ENCODE data around the gene KLF16. TPM values are rescaled to one million over a fixed set of nuclear protein-coding genes. Genes with fewer than 3 reads are reported as not detected.

The KLF16 gene
- polyA plus RNA-seq, 1 donor = 13.6 TPM

- DNase-seq (ENCODE audit: low read depth) = no peak
These were observed 8.1 kb downstream of the KLF16 start for GRCh38 chr19:1855040-1855827.

- DNase-seq (ENCODE audit: low read depth) = no peak
These were observed 8.8 kb downstream of the KLF16 start for GRCh38 chr19:1854542-1855039.

GRCh38 chr19:1854039-1854541 is 9.3 kb downstream of the KLF16 start:
- no peak for DNase-seq (ENCODE audit: low read depth)

DNA sequence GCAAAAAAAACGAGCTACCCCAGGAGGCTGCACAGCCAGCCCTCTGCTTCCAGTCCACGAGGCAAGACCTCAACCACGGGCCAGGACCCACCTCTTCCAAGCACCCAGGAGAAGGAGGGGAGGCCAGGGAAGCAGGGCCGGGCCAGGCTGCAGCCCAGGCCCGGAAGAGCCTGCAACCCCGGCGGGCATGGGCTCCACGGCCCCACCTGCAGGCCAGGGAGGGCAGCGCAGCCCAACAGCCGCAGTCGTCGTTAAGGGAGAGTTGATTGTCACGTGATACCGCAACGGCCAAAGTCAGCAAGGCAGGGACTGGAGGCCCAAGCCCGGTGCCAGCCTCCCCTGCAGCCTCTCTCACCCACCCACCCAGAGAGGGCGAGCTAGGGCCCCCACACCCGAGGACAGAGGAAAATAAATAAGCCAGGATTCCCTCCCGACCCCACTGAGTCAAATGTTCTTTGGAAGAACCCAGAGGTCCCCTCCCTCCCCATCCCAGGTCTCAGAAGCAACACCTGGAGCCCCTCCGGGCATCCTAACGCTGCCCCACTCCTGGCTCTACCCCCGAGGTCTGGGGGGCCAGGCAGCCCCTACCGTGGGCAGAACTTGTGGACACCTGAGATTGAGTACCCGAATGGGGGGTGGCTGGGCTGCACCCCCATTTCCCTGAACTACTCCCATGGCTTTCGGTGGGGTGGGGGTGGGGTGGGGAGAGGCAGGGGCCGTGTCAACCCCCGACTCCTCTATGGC is 9.9 kb downstream of the KLF16 start:
- no peak for DNase-seq (ENCODE audit: low read depth)

DNA sequence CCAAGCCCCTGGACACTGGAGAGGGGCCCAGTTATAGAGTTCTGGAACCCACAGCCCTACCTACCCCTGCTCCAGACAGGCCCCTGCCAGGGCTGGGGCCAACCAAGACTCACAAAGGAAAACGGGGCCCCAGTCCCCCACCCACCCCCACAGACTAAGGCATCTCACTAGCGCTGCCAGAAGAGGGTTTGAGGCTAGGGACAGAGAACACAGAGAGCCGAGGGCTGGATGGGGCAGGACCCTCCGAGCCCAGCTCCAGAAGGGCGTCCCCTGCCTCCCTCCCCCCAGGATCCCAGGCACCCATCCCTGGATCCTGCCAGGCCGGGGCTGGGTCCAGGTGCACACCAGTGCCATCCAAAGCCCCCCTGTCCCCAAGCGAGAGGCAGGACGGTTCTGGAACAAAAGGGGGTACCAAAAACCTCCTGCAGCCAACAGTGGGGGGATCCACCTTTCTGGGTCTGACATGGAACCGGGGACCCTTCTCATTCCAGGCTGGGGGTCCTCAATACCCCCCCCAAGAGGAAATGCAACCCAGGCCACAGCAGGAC is 10.7 kb downstream of the KLF16 start:
- no peak for DNase-seq (ENCODE audit: low read depth)

DNA sequence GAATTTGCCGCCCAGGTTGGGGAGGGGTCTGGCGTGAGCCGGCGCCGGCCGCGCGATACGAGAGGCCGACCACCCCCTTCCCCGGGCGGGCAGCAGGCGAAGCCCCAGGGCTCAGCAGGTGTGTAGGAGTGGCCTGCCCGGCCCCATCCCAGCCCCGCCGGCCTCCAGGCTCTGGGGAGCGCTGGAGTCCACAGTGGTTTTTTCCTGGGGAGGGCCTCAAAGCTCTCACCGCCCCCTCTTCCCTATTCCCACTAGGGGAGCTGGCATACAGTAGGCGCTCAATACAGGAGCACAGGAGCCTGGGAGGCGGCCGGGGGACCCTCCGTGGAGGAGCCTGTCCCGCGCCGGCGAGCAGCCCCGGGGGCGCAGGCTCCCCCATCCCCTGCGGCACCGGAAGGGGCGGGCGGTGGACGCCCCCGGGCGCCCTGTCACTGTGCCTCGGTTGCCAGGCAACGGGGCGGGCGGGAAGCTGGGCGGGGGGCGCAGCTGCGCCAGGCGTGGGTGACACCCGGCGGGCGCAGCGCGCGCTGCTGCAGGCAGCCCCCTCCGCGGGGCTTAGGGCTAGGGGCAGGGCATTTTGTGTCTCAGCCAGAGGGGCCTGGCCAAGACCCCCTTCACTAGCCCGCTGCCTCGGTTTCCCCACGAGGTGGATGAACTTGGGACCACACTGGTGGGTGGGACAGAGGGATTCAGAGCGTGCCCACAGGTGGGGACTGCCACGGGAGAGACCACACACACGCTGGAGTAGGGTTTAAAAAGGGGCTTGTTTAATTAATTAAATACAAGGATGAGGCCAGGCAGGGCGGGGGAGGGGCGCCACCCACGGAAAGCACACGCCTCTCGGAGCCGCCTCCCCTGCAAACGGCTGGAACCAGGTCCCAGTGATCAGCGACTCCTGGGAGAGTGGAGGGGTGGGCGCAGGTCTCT is 11.5 kb downstream of the KLF16 start:
- DNase-seq (ENCODE audit: low read depth) = no peak

GRCh38 chr19:1850809-1851653 is 12.3 kb downstream of the KLF16 start:
- no peak for DNase-seq (ENCODE audit: low read depth)

DNA sequence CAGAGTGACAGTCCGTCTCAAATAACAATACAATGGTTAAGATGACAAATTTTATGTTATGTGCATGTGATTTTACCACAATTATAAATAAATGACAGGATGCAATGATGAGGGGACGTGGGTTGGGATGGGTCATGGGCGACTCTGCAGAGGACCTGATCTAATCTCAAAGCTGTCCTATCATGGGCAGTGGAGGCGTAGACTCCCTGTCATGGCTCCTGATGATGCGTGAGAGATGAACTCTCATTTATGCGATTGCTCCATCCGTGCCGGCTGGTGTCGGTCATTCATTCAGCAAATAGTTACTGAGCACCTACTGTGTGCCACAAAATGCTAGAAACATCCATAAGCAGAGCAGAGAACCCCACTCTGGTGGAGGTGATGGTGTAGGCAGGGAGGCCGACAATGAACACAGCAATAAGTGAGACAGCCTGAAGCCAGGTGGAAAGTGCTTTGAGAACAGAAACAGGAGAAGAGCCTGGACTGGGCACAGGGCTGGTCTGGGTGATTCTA is 13.4 kb downstream of the KLF16 start:
- DNase-seq (ENCODE audit: low read depth) = no peak

GRCh38 chr19:1849132-1849474 is 14.3 kb downstream of the KLF16 start:
- DNase-seq (ENCODE audit: low read depth) = no peak

- DNase-seq (ENCODE audit: low read depth) = peak; percentile 70
These were observed 14.8 kb downstream of the KLF16 start, which contains the start of gene REXO1 for GRCh38 chr19:1848399-1849131. REXO1 (minus strand) TSS chr19:1848483; CDS start chr19:1848358, 125 bp downstream.

- DNase-seq (ENCODE audit: low read depth) = no peak
These were observed 15.5 kb downstream of the KLF16 start for GRCh38 chr19:1847684-1848398.

DNA sequence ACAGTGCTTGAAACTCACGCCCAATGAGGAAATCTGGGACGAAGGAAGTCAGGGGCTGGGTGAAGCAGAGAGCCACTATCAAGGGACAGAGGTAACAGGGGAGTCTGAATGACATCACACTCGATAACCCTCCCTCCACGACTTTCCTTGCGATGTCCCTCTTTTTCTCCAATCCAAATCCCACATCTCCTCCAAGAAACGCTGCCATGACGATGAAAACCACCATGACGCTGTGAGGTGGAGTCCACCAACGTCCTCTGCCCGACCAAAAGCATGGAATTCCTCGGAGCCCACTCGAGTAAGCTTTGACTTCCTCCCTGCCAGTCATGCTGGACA is 16.1 kb downstream of the KLF16 start:
- no peak for DNase-seq (ENCODE audit: low read depth)

DNA sequence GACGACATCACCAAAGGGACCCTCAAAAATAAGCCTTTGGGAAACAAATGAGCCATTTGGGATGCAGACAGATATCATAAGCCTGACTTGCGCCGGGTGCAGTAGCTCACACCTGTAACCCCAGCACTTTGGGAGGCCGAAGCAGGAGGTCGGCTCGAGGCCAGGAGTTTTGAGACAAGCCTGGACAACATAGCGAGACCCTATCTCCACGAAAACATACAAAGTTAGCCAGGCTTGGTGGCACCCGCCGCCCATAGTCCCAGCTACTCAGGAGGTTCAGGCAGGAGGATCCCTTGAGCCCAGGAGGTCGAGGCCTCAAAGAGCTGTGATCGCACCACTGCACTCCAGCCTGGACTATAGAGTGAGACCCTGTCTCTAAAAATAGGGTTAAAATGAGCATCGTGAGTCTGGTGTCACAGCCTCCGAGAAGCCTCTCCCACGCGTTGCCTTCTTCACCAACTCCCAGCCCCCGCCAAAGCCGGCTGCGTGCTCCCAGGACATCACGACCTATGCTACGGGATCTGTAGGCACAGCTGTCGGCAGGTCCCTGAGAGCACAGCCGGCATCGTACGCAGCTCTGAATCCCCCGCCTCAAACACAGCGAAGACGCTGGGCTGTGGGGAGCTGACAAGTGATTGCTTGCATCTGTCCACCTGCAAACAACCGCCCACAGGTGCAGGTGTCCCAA is 16.7 kb downstream of the KLF16 start:
- DNase-seq (ENCODE audit: low read depth) = no peak

DNA sequence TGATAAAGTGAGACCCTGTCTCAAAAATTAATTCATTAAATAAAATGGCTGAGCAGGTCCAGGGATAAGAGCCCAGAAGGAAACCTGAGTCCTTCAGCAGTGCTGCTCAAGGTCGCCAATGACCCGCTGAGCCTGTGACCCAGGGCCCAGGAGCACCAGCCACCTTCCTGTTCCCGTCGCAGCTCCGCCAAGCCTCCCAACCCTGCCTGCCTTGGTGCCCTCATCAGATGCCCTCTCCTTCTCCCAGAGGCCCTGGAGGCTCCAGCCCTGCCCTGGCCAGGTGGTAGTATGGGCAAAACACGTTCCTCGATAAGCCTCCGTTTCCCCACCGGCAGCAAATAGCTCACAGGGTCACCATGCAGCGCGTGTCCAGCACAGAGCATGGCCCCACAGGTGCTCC is 17.7 kb downstream of the KLF16 start:
- DNase-seq (ENCODE audit: low read depth) = no peak

DNA sequence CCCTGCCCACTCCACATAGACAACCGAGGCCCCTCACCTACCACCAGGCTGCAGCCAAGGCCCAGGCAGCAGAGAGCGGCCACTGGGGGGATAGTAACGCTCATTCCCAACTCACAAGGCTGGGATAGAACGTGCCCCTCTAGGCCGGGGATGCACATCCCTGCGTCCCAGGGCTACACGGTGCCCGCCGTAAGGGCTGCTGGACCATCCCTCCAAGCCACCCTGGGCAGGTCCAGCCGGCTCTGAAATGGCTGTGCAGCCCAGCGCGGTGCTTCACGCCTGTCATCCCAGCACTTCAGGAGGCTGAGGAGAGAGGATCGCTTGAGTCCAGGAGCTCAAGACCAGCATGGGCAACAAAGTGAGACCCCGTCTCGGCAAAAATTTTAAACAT is 18.3 kb downstream of the KLF16 start:
- no peak for DNase-seq (ENCODE audit: low read depth)

GRCh38 chr19:1844513-1845124 is 18.8 kb downstream of the KLF16 start:
- no peak for DNase-seq (ENCODE audit: low read depth)

GRCh38 chr19:1843646-1844394 is 19.6 kb downstream of the KLF16 start:
- DNase-seq (ENCODE audit: low read depth) = no peak
